Common myeloid progenitor, CD34-positive (primary cell): Measurements from ENCODE around the gene RGS7BP.
A peak's percentile ranks its signal among the peaks of the same experiment; 100 is the strongest.

ENCODE experiments used
- CTCF ChIA-PET: fragments of 350-600 bp; sonication (Branson Sonifier 250); formaldehyde crosslinking; loops from one replicate; lab custom pipeline; 2021; ENCODE audit warnings: antibody characterized with exemption; lab: Charles Lee
- POLR2A ChIA-PET: fragments of 350-600 bp; sonication (Branson Sonifier 250); formaldehyde crosslinking; loops from one replicate; lab custom pipeline; 2021; ENCODE audit warnings: antibody characterized with exemption; lab: Charles Lee
- DNase-seq, 3 donors: peaks; one replicate each; pipeline versions ENCODE4 v3.0.0 to v3.0.0-alpha.2; 2013
- H3K27ac ChIP-seq, 2 experiments: 1 replicate in 1 of 2; 2 replicates in 1 of 2; pipeline ENCODE4 v1.7.0; 2013; ENCODE audit warnings: inconsistent platforms in 2 of 2, low read length in 2 of 2, mild to moderate bottlenecking in 2 of 2, low read depth in 1 of 2, moderate library complexity in 1 of 2; ENCODE audit not compliant: severe bottlenecking in 2 of 2, insufficient read depth in 1 of 2, poor library complexity in 1 of 2
- H3K27me3 ChIP-seq, 5 experiments: replicated peaks in 2 of 5; 1 replicate in 3 of 5; 2 replicates in 2 of 5; pipeline versions ENCODE4 v1.6.1 to v1.7.0; 2013; ENCODE audit warnings: low read length in 4 of 5, mild to moderate bottlenecking in 2 of 5, moderate library complexity in 2 of 5, inconsistent platforms in 1 of 5; ENCODE audit not compliant: insufficient read depth in 5 of 5, control insufficient read depth in 4 of 5
- H3K36me3 ChIP-seq, 4 experiments: 1 replicate in 2 of 4; 2 replicates in 2 of 4; pipeline versions ENCODE4 v1.6.1 to v1.7.0; 2013; ENCODE audit warnings: low read length in 3 of 4, control low read depth in 1 of 4, mild to moderate bottlenecking in 1 of 4; ENCODE audit not compliant: control insufficient read depth in 4 of 4, insufficient read depth in 4 of 4
- H3K4me1 ChIP-seq, 4 experiments: 1 replicate in 3 of 4; 2 replicates in 1 of 4; pipeline versions ENCODE4 v1.6.1 to v1.7.1; 2013; ENCODE audit warnings: low read length in 3 of 4, mild to moderate bottlenecking in 3 of 4, control low read depth in 1 of 4, inconsistent platforms in 1 of 4, moderate library complexity in 1 of 4; ENCODE audit not compliant: control insufficient read depth in 4 of 4, insufficient read depth in 4 of 4; ENCODE audit errors: control extremely low read depth in 1 of 4
- H3K4me3 ChIP-seq, 7 experiments: 1 replicate in 4 of 7; 2 replicates in 3 of 7; pipeline versions ENCODE4 v1.5.1 to v1.7.0; 2013; ENCODE audit warnings: mild to moderate bottlenecking in 7 of 7, low read length in 6 of 7, moderate library complexity in 6 of 7, inconsistent platforms in 2 of 7, low read depth in 2 of 7, control low read depth in 1 of 7; ENCODE audit not compliant: insufficient read depth in 4 of 7, control insufficient read depth in 1 of 7; ENCODE audit errors: extremely low read depth in 1 of 7
- H3K9me3 ChIP-seq, 5 experiments: 1 replicate in 4 of 5; 2 replicates in 1 of 5; pipeline versions ENCODE4 v1.6.1 to v1.7.1; 2013; ENCODE audit warnings: low read length in 4 of 5, mild to moderate bottlenecking in 2 of 5, inconsistent platforms in 1 of 5, low read depth in 1 of 5, moderate library complexity in 1 of 5; ENCODE audit not compliant: control insufficient read depth in 4 of 5, insufficient read depth in 2 of 5; ENCODE audit errors: control extremely low read depth in 1 of 5
- WGBS: methylation state at CpG from one replicate; pipeline ENCODE4 v1.1.5; 2013; ENCODE audit not compliant: insufficient coverage; 5-methylcytosine and 5-hydroxymethylcytosine counted together

Gene RGS7BP

GRCh38 chr5:64497386-64497785 lies 8.4 kb upstream of the RGS7BP start:
- Histone ChIP-seq H3K36me3 (no peaks in the 10 kb centered on the region), H3K27me3 (peaks cover 0 to 4% (median 0%) of the 10 kb centered on the region in 5 experiments), H3K4me1 (no peaks in the 10 kb centered on the region), H3K27ac (no peak overlapping the region), H3K9me3 (no peaks in the 10 kb centered on the region), H3K4me3 (no peak overlapping the region)
- no peak for DNase-seq
- POLR2A ChIA-PET: no interaction called here
- CTCF ChIA-PET: interaction anchor here (0.6 kb wide), 1 partner anchor 10 kb away, joined by 3 read pairs; no protein-coding TSS in a partner anchor
- 65% methylated on average over 2 of the region's 2 CpGs for WGBS

- Histone ChIP-seq H3K9me3 (no peaks in the 10 kb centered on the region), H3K4me1 (peaks cover 0 to 13% (median 6%) of the 10 kb centered on the region in 4 experiments), H3K27ac (no peak overlapping the region), H3K4me3 (no peak overlapping the region), H3K27me3 (peaks cover 14 to 40% (median 17%) of the 10 kb centered on the region in 5 experiments), H3K36me3 (no peaks in the 10 kb centered on the region)
- WGBS: 40% methylated on average over 3 of the region's 5 CpGs
- no peak for DNase-seq
- CTCF ChIA-PET: no interaction called here
- POLR2A ChIA-PET: no interaction called here
Measured at GRCh38 chr5:64502196-64502595, 3.6 kb upstream of the RGS7BP start.

GRCh38 chr5:64506567-64507263 lies 900 bp downstream of the RGS7BP start:
- DNase-seq: peak in 1 of 3 donors; percentile 1
- POLR2A ChIA-PET: no interaction called here
- Histone ChIP-seq H3K36me3 (no peaks in the 10 kb centered on the region), H3K27ac (no peak overlapping the region), H3K4me3 (peak overlapping the region in 5 of 7 experiments; percentile 11 to 67 (median 46)), H3K9me3 (no peaks in the 10 kb centered on the region), H3K27me3 (peaks cover 12 to 65% (median 22%) of the 10 kb centered on the region in 5 experiments), H3K4me1 (peaks cover 0 to 13% (median 6%) of the 10 kb centered on the region in 4 experiments)
- CTCF ChIA-PET: interaction anchor here (0.6 kb wide), 1 partner anchor 10 kb away, joined by 3 read pairs; no protein-coding TSS in a partner anchor
- 1% methylated on average over 31 of the region's 39 CpGs for WGBS

GRCh38 chr5:64507264-64507605 lies 1.4 kb downstream of the RGS7BP start:
- no peaks in the 10 kb centered on the region for H3K9me3 ChIP-seq
- no peaks in the 10 kb centered on the region for H3K36me3 ChIP-seq
- ChIA-PET CTCF (interaction anchor here (0.6 kb wide), 1 partner anchor 10 kb away, joined by 3 read pairs; no protein-coding TSS in a partner anchor), POLR2A (no interaction called here)
- no peak overlapping the region for H3K27ac ChIP-seq
- no peak overlapping the region for H3K4me3 ChIP-seq
- H3K4me1 ChIP-seq: peaks cover 0 to 13% (median 6%) of the 10 kb centered on the region in 4 experiments
- no peak for DNase-seq
- WGBS: 7% methylated on average over 3 of the region's 6 CpGs
- peaks cover 12 to 65% (median 23%) of the 10 kb centered on the region in 5 experiments for H3K27me3 ChIP-seq

- Histone ChIP-seq H3K4me1 (peaks cover 0 to 13% (median 6%) of the 10 kb centered on the region in 4 experiments), H3K27ac (no peak overlapping the region), H3K9me3 (no peaks in the 10 kb centered on the region), H3K4me3 (no peak overlapping the region), H3K36me3 (no peaks in the 10 kb centered on the region), H3K27me3 (peaks cover 10 to 49% (median 23%) of the 10 kb centered on the region in 5 experiments)
- ChIA-PET CTCF (no interaction called here), POLR2A (no interaction called here)
- no peak for DNase-seq
- WGBS: no CpG with 5 or more reads among the region's 7 CpGs
Measured at GRCh38 chr5:64509828-64510227, 4.0 kb downstream of the RGS7BP start.

GRCh38 chr5:64513492-64513891 lies 7.7 kb downstream of the RGS7BP start:
- peaks cover 0 to 16% (median 7%) of the 10 kb centered on the region in 5 experiments for H3K27me3 ChIP-seq
- H3K4me1 ChIP-seq: no peaks in the 10 kb centered on the region
- no peak overlapping the region for H3K27ac ChIP-seq
- ChIA-PET POLR2A (no interaction called here), CTCF (interaction anchor here (0.6 kb wide), 1 partner anchor 337 kb away, joined by 3 read pairs; no protein-coding TSS in a partner anchor)
- H3K9me3 ChIP-seq: no peaks in the 10 kb centered on the region
- WGBS: 69% methylated on average over 3 of the region's 5 CpGs
- no peaks in the 10 kb centered on the region for H3K36me3 ChIP-seq
- no peak overlapping the region for H3K4me3 ChIP-seq
- no peak for DNase-seq

GRCh38 chr5:64514612-64515011 lies 8.8 kb downstream of the RGS7BP start:
- 100% methylated on average over 1 of the region's 1 CpG for WGBS
- Histone ChIP-seq H3K9me3 (no peaks in the 10 kb centered on the region), H3K4me3 (no peak overlapping the region), H3K36me3 (no peaks in the 10 kb centered on the region), H3K4me1 (no peaks in the 10 kb centered on the region), H3K27me3 (peaks cover 0 to 9% (median 4%) of the 10 kb centered on the region in 5 experiments), H3K27ac (no peak overlapping the region)
- POLR2A ChIA-PET: no interaction called here
- DNase-seq: no peak
- CTCF ChIA-PET: no interaction called here
